PC-3 (cell line): ENCODE measurements around the gene PDK4. TPM values are rescaled to one million over a fixed set of nuclear protein-coding genes. Genes with fewer than 3 reads are reported as not detected.

Source experiments
- ATAC-seq: fragments of 200-7000 bp; cut with Tn5 transposase; 2 replicates; pipeline ENCODE4 v1.9.1; 2020; ENCODE audit warnings: mild to moderate bottlenecking, moderate library complexity
- BruUV-seq: library from RNA; stranded (reverse); fragments of 400-500 nt; replicated peaks from 2 replicates; lab custom pipeline; 2021; lab: Mats Ljungman, UMichigan
- CTCF ChIA-PET: fragments of 300-600 bp; sonication (Branson Sonifier 250); formaldehyde crosslinking; loops from one replicate; lab custom pipeline; 2022; ENCODE audit warnings: antibody characterized with exemption; lab: Charles Lee
- POLR2A ChIA-PET: fragments of 300-600 bp; sonication (Branson Sonifier 250); formaldehyde crosslinking; loops from one replicate; lab custom pipeline; 2022; ENCODE audit warnings: antibody characterized with exemption; ENCODE audit not compliant: unreplicated experiment; lab: Charles Lee
- DNase-seq: peaks from one replicate; pipeline ENCODE4 v3.0.0-alpha.2; 2015
- H2AFZ ChIP-seq: fragments of 300-600 bp; sonication (generic); 2 replicates; pipeline ENCODE4 v1.6.0; 2016; ENCODE audit warnings: antibody characterized with exemption, low read length
- H3F3A ChIP-seq: fragments of 300-600 bp; sonication (generic); one replicate; pipeline ENCODE4 v1.6.0; 2017; ENCODE audit warnings: antibody characterized with exemption, low read length, control low read depth, mild to moderate bottlenecking; ENCODE audit not compliant: unreplicated experiment
- H3K27ac ChIP-seq: fragments of 300-600 bp; sonication (generic); 2 replicates; pipeline ENCODE4 v1.5.1; 2016; ENCODE audit warnings: mild to moderate bottlenecking, low read length
- H3K27me3 ChIP-seq: fragments of 300-600 bp; sonication (generic); 2 replicates; pipeline ENCODE4 v1.6.1; 2016; ENCODE audit warnings: low read length, mixed read lengths
- H3K36me3 ChIP-seq: fragments of 300-600 bp; sonication (generic); 2 replicates; pipeline ENCODE4 v1.6.1; 2016; ENCODE audit warnings: low read depth, mixed run types, low read length, mixed read lengths
- H3K4me1 ChIP-seq: fragments of 300-600 bp; sonication (generic); 2 replicates; pipeline ENCODE4 v1.5.1; 2016; ENCODE audit warnings: low read length; ENCODE audit not compliant: insufficient read depth
- H3K4me2 ChIP-seq: fragments of 300-600 bp; sonication (generic); 2 replicates; pipeline ENCODE4 v1.6.0; 2016; ENCODE audit warnings: low read length
- H3K4me3 ChIP-seq: fragments of 300-600 bp; sonication (generic); 2 replicates; pipeline ENCODE4 v1.5.1; 2016; ENCODE audit warnings: mild to moderate bottlenecking, low read length, mixed read lengths
- H3K79me2 ChIP-seq: fragments of 300-600 bp; sonication (generic); 2 replicates; pipeline ENCODE4 v1.6.1; 2017; ENCODE audit warnings: low read length, mixed read lengths
- H3K9ac ChIP-seq: fragments of 300-600 bp; sonication (generic); 2 replicates; pipeline ENCODE4 v1.6.0; 2016; ENCODE audit warnings: mild to moderate bottlenecking, low read length
- H3K9me2 ChIP-seq: fragments of 300-600 bp; sonication (generic); replicated peaks from 2 replicates; pipeline ENCODE4 v1.6.1; 2016; ENCODE audit warnings: mixed run types, low read length, mixed read lengths
- H3K9me3 ChIP-seq: fragments of 300-600 bp; sonication (generic); 2 replicates; pipeline ENCODE4 v1.6.1; 2016; ENCODE audit warnings: low read length, mixed read lengths
- H4K20me1 ChIP-seq: fragments of 300-600 bp; sonication (generic); 2 replicates; pipeline ENCODE4 v1.6.1; 2016; ENCODE audit warnings: low read length, mixed read lengths
- EZH2 ChIP-seq: fragments of 300-600 bp; sonication (generic); IDR thresholded peaks from one replicate; pipeline ENCODE4 v1.6.1; 2017; ENCODE audit warnings: antibody characterized with exemption, mild to moderate bottlenecking, low read length; ENCODE audit not compliant: unreplicated experiment
- EZH2phosphoT487 ChIP-seq: fragments of 300-600 bp; sonication (generic); IDR thresholded peaks from 2 replicates; pipeline ENCODE4 v1.6.1; 2018; ENCODE audit warnings: mild to moderate bottlenecking, antibody characterized with exemption, low read length, borderline replicate concordance
- intact Hi-C: fragments of 100-400 bp; cut with micrococcal nuclease; formaldehyde crosslinking; loops from 2 replicates; pipeline ENCODE4 v1.9.0; 2023
- total RNA-seq: library from RNA; depleted of rRNA; stranded (reverse); fragments of >200 nt; gene quantifications from 2 replicates; pipeline ENCODE4 v1.2.3, GENCODE V29; 2014
- TF ChIP-seq, protein P1 (sequence below): fragments of 300-600 bp; sonication (generic); conservative IDR thresholded peaks from 2 replicates; pipeline ENCODE4 v1.5.1; 2017; ENCODE audit warnings: antibody characterized with exemption, low read depth, mild to moderate bottlenecking, low read length

The PDK4 gene
- total RNA-seq, 1 experiment from 2014 or later: 3.2 TPM

DNA sequence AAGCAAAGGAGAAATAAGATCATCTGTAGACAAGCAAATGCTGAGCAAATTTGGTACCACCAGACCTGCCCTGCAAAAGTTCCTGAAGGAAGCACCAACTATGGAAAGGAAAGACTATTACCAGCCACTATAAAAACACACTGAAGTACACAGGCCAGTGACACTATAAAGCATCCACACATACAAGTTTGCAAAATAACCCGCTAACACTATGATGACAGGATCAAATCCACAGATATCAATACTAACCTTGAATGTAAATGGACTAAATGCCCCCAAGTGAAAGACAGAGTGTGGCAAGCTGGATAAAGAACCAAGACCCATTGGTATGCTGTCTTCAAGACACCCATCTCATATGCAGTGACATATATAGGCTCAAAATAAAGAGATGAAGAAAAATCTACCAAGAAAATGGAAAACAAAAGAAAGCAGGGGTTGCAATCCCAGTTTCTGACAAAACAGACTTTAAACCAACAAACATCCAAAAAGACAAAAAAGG lies 18.2 kb upstream of the PDK4 start:
- H3K27ac ChIP-seq: no peak overlapping the region
- no peak for ATAC-seq
- POLR2A ChIA-PET: no interaction called here

DNA sequence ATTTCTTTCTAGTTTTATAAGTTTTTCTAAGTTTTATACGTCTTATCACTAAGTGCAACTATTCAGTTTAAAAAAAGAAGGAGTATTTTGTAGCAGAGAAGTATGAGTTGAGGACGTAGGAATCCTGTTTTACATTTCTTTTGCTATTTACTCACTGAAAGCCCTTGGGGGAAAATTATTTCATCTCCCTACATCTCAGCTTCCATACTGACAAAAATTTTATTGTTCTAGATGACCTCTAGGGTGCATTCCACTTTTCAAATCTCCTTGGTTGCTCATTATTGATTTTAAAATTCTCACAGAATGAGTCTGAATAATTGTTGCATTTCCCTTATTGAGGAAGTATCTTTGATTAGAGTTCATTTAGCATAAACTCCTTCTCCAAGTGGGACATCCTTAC lies 14.9 kb upstream of the PDK4 start:
- Histone ChIP-seq H3K79me2 (no peaks in the 10 kb centered on the region), H4K20me1 (no peaks in the 10 kb centered on the region), H3K27me3 (no peaks in the 10 kb centered on the region), H3K9ac (no peak overlapping the region), H3K27ac (no peak overlapping the region), H3K4me1 (peaks cover 31% of the 10 kb centered on the region), H3K36me3 (no peaks in the 10 kb centered on the region), H3K4me3 (no peak overlapping the region), H3K9me2 (no peaks in the 10 kb centered on the region), H3F3A (no peaks in the 10 kb centered on the region), H2AFZ (no peak overlapping the region), H3K4me2 (no peak overlapping the region), H3K9me3 (no peaks in the 10 kb centered on the region)
- CTCF ChIA-PET: no interaction called here
- TF ChIP-seq EZH2 (no peak), EZH2phosphoT487 (no peak)
- TF ChIP-seq, protein P1, sequence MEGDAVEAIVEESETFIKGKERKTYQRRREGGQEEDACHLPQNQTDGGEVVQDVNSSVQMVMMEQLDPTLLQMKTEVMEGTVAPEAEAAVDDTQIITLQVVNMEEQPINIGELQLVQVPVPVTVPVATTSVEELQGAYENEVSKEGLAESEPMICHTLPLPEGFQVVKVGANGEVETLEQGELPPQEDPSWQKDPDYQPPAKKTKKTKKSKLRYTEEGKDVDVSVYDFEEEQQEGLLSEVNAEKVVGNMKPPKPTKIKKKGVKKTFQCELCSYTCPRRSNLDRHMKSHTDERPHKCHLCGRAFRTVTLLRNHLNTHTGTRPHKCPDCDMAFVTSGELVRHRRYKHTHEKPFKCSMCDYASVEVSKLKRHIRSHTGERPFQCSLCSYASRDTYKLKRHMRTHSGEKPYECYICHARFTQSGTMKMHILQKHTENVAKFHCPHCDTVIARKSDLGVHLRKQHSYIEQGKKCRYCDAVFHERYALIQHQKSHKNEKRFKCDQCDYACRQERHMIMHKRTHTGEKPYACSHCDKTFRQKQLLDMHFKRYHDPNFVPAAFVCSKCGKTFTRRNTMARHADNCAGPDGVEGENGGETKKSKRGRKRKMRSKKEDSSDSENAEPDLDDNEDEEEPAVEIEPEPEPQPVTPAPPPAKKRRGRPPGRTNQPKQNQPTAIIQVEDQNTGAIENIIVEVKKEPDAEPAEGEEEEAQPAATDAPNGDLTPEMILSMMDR: no peak
- BruUV-seq: no TSS peak
- no peak for ATAC-seq
- POLR2A ChIA-PET: no interaction called here
- intact Hi-C loops: no loop called here
- peak; percentile 7 for DNase-seq

More for the DNA sequence above, 18.2 kb upstream of the PDK4 start:
- no peaks in the 10 kb centered on the region for H3K79me2 ChIP-seq
- H3K9me3 ChIP-seq: no peaks in the 10 kb centered on the region
- no peaks in the 10 kb centered on the region for H3K9me2 ChIP-seq
- no peak overlapping the region for H3K4me3 ChIP-seq
- intact Hi-C loops: no loop called here
- TF ChIP-seq EZH2phosphoT487: no peak
- TF ChIP-seq EZH2: no peak
- TF ChIP-seq, protein P1: no peak
- no peak overlapping the region for H3K9ac ChIP-seq
- no peaks in the 10 kb centered on the region for H3K27me3 ChIP-seq
- H2AFZ ChIP-seq: no peak overlapping the region
- CTCF ChIA-PET: no interaction called here
- no peak for DNase-seq
- H3K4me2 ChIP-seq: no peak overlapping the region
- H3K36me3 ChIP-seq: no peaks in the 10 kb centered on the region
- H3F3A ChIP-seq: no peaks in the 10 kb centered on the region
- no TSS peak for BruUV-seq
- H3K4me1 ChIP-seq: peaks cover 12% of the 10 kb centered on the region
- no peaks in the 10 kb centered on the region for H4K20me1 ChIP-seq

DNA sequence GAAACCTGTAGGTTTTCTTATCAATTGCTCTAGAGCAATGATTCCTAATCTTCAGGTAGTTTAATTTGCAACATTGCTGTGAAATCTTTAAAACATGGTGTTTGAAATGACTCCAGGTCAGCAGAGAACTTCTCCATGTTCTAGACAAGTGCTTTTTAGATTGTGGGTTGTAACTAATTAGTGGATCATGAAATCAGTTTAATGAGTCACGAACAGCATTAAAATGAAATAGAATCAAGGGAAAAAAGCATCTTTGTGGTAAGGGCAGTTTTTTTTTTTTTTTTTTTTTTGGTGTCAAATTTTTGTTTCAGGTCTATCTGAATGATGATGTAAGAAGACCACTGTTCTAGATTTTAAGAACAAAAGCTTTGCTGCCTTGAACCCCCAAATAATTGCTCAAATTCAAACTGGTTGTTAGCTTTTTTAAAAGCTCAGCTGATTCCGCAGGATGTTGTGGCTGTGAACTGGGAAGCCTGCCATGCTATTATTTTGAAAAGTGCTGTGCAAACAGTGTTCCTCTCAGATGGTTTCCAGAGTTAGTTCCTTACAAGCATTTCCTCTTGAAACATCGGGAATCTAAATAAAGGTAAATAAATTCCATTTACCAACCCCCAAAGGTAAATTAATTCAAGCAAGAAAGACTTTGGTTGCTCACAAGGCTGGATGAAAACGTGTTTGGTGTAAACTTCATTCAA lies 13.1 kb upstream of the PDK4 start:
- H3K9me2 ChIP-seq: no peaks in the 10 kb centered on the region
- BruUV-seq: no TSS peak
- no peaks in the 10 kb centered on the region for H4K20me1 ChIP-seq
- intact Hi-C loops: loop anchor here (1.0 to 5.0 kb wide), 5 partner anchors 38 to 75 kb away; no protein-coding TSS in a partner anchor
- H3K9me3 ChIP-seq: no peaks in the 10 kb centered on the region
- peaks cover 31% of the 10 kb centered on the region for H3K4me1 ChIP-seq
- ChIA-PET CTCF (interaction anchor here (0.6 to 2.1 kb wide), 5 partner anchors 62 to 80 kb away, joined by 3 to 18 read pairs (median 4); no protein-coding TSS in a partner anchor), POLR2A (interaction anchor here (0.7 kb wide), 1 partner anchor 1540 kb away, joined by 12 read pairs; no protein-coding TSS in a partner anchor)
- peak overlapping the region; percentile 63 for H3K27ac ChIP-seq
- peak; percentile 73 for DNase-seq
- ATAC-seq: peak; percentile 68
- H2AFZ ChIP-seq: no peak overlapping the region
- H3K36me3 ChIP-seq: no peaks in the 10 kb centered on the region
- H3K79me2 ChIP-seq: no peaks in the 10 kb centered on the region
- H3K27me3 ChIP-seq: no peaks in the 10 kb centered on the region
- H3F3A ChIP-seq: no peaks in the 10 kb centered on the region
- H3K9ac ChIP-seq: no peak overlapping the region
- TF ChIP-seq, protein P1: no peak
- TF ChIP-seq EZH2phosphoT487 (no peak), EZH2 (no peak)
- H3K4me2 ChIP-seq: peak overlapping the region; percentile 79
- H3K4me3 ChIP-seq: peak overlapping the region; percentile 22; the same call in 1 of the 2 replicates
